ENCODE data around the gene WWOX.
"Not testable (repeated sequence)": the region's sequence is repeated elsewhere in the genome, so short reads cannot be mapped to it uniquely, and the experiment has no call there.

Gene WWOX

GRCh38 chr16:78099271-78100111, at the start of gene WWOX:
Gene WWOX (plus strand): TSS chr16:78099654.
- DNase-seq (ENCODE audit: low read depth) = peak; percentile 99

DNA sequence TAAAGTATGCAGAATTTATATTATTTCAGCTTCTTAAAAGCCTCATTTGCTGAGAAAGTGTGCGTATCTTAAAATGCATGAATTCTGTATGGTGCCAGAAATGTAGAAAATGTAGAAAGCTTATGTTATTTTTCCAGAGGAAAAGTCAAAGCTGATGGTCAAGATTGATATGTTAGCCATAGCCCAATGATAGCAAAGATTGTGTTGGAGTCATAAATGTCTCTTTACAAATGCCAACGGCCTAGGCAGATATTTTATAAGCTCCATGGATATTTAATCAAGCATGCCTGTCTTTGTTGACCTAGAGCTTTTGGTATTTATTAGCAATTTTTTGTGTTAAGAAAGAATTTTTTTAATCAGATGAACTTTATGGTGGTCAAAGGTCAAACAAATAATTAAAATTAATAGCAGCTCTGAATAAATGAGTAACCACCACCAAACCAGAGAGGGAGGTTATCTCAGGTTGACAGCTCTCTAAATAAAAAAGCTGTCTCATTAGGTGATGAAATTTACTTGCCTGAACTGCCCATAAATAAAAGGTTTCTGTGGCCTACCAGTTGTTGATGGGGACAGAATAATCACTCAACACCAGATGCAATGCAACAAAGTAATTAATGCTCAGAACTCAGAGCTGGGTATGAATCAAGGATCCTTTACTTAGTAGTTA, 48.6 kb upstream of the WWOX start:
- no peak for DNase-seq (ENCODE audit: low read depth)

- no peak for DNase-seq (ENCODE audit: low read depth)
Measured at GRCh38 chr16:78057803-78058564, 41.5 kb upstream of the WWOX start.

- DNase-seq (ENCODE audit: low read depth) = not testable (repeated sequence)
Measured at GRCh38 chr16:78059806-78060205, 39.6 kb upstream of the WWOX start.

DNA sequence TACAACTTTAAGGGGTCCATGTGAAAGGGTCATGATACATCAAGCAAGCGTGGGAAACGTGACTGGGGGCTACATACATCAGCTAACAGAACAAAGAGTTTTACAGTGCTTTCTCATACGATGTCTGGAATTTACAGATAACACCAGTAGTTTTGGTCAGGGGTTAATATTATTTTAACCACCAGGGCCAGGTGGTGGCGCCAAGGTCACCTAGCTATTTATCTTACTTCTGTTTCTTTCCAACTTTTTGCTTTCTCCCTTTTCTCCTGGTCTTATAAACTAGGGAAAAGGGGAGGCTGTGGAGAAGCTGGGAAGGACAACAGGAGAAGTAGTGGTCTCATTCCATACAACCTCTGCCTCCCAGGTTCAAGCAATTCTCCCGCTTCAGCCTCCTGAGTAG, 39.2 kb upstream of the WWOX start:
- DNase-seq (ENCODE audit: low read depth) = no peak

GRCh38 chr16:78060809-78061208, 38.6 kb upstream of the WWOX start:
- no peak for DNase-seq (ENCODE audit: low read depth)

GRCh38 chr16:78065319-78065718, 34.1 kb upstream of the WWOX start:
- DNase-seq (ENCODE audit: low read depth) = no peak

DNA sequence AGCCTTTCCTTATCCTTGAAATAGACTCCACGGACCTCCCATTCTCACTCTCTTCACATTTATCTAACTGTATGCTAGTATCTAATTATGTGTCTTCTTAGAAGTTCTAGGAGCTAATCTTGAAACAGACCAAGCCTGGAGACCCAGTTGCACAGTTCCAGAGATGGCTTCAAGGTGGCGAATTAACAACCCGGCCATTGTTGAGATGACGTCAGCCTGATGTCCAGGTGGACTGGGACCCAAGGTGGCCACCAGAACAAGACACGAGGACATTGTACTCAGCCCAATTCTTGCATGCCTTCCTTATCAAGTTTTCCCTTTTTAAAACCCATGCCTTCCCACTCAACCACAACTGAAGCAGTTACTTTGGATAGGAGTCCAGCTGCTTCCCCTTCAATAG, 29.5 kb upstream of the WWOX start:
- no peak for DNase-seq (ENCODE audit: low read depth)

DNA sequence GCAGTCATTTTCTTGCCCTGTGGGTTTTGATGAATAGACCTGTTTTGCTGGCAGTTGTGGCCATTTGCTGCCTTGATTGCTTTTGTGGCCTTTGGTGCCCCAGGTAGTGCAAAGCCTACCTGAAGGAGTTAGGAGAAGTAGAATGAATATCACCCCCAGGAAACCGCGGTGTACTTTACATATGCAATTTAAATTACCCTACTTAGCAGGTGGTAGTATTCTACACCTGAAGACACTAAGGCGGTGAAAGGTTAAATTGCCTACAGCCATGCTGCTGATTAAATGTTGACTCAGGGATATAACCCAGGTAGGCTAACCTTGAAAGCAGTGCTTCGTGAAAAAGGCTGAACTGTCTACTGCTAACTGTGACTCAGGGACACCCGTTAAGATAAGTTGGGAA, 27.2 kb upstream of the WWOX start:
- DNase-seq (ENCODE audit: low read depth) = no peak

DNA sequence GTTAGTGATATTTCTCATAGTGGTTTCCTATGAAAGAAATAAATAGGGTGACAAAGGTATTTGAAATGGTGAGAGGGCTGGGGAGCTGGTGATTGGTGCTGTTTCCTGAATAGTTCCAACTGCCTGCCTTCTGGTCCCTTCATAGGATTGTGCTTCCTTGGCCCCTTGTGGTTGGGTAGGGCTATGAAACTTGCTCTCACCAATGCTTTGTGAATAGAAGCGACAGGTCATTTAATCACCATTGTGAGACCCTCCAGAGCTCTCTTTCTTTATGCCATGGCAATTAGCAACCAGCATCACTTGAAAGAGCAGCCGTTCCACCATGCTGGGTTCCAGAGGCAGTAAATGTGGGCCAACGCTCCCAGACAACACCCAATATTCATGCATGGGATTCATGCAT, 23.7 kb upstream of the WWOX start:
- no peak for DNase-seq (ENCODE audit: low read depth)

DNA sequence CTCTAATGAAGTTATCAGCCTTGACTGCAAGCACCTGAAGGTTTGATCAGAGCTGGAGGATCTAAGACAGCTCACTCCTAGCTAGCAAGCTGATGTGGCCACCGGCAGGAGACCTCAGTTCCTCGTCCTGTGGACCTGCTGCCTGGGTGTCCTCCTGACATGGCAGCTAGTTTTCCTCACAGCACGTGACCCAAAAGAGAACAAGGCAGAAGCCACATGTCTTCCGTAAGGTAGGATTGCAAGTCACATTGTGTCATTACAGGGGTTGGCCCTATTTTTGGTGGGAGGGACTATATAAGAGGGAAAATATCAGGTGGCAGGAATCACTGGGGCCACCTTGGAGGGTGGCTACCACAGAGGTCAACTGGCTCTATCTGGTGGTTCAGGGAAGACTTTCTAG, 18.1 kb upstream of the WWOX start:
- DNase-seq (ENCODE audit: low read depth) = no peak

DNA sequence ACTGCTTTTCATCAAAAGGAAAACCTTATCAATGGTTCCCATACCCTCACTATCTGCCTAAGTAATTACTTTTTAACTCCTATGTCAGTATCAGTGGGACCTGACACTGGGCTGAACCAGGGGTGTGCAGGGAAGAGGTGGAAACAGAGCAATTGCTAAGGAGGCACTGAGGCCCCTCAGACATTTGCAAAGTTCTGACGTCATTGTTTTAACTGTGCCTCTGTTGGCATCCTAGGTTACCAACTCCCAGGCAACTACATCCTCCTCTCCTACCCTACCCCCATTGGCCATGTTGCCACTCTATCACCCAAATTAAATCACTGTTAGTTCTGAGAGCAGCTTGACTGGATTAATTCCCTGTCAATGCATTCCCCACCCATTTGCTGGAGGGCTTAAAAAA, 8.0 kb upstream of the WWOX start:
- no peak for DNase-seq (ENCODE audit: low read depth)

GRCh38 chr16:78092758-78093157, 6.7 kb upstream of the WWOX start:
- no peak for DNase-seq (ENCODE audit: low read depth)

DNA sequence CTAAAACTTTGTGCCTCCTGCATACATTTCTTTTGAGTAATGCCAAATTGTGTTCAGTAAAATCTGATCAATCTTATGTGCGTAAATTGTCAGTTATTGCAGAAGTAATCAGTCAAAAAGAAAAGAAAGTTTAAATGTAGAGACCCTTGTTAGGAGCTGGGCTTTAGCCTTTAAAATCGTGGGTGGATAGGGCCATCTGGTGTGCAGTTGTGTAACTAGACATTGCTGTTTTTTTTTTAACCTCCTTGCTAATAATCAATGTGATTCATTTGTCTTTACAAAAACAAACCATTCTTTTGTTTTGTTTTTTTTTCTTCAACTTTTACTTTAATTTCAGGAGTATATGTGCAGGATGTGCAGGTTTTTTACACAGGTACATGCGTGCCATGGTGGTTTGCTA, 5.3 kb upstream of the WWOX start:
- DNase-seq (ENCODE audit: low read depth) = no peak

- no peak for DNase-seq (ENCODE audit: low read depth)
Measured at GRCh38 chr16:78094998-78095397, 4.5 kb upstream of the WWOX start.

DNA sequence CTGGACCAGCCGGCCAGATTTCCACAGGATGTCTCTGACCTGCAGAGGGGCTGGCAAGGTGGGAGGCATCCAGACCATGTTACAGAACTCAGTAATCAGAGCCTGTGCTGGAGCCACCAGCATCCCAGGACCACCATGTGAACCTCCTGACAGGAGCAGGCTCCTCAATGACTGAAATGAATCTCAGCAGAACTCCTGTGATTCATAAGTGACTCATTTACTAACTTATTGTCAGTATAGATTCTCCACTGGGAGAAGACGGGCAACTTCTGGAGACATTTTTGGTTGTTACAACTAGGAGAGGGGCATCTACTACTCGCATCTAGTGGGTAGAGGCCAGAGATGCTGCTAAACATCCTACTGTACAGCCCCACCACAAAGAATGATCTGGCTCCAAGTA, 3.1 kb upstream of the WWOX start:
- DNase-seq (ENCODE audit: low read depth) = no peak

- no peak for DNase-seq (ENCODE audit: low read depth)
Measured at GRCh38 chr16:78097548-78097947, 1.9 kb upstream of the WWOX start.

- DNase-seq (ENCODE audit: low read depth) = no peak
Measured at GRCh38 chr16:78098087-78098486, 1.4 kb upstream of the WWOX start.

- no peak for DNase-seq (ENCODE audit: low read depth)
Measured at GRCh38 chr16:78098595-78099270, 721 bp upstream of the WWOX start.

DNA sequence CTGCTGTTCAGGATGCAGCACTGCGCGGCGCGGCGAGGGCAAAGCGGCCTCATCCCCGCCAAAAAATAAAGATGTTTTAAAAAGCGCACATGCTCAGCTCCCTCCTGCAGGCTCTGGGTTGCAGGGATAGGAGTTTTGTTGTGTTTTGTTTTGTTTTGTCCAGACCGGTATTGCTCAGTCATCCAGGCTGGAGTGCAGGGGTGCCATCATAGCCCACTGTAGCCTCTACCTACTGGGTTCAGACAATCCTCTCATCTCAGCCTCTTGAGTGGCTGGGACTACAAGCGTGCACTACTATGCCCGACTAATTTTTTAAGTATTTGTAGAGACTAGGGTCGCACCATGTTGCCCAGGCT, 636 bp downstream of the WWOX start:
- no peak for DNase-seq (ENCODE audit: low read depth)

GRCh38 chr16:78102122-78102660, 2.7 kb downstream of the WWOX start:
- DNase-seq (ENCODE audit: low read depth) = no peak

GRCh38 chr16:78102865-78103264, 3.4 kb downstream of the WWOX start:
- no peak for DNase-seq (ENCODE audit: low read depth)
